ENCODE measurements around the gene DDN. TPM values are rescaled to one million over a fixed set of nuclear protein-coding genes. Genes with fewer than 3 reads are reported as not detected.
A peak's percentile ranks its signal among the peaks of the same experiment; 100 is the strongest.

Gene DDN
- total RNA-seq, 1 experiment from 2014 or later, result 3.5 TPM

DNA sequence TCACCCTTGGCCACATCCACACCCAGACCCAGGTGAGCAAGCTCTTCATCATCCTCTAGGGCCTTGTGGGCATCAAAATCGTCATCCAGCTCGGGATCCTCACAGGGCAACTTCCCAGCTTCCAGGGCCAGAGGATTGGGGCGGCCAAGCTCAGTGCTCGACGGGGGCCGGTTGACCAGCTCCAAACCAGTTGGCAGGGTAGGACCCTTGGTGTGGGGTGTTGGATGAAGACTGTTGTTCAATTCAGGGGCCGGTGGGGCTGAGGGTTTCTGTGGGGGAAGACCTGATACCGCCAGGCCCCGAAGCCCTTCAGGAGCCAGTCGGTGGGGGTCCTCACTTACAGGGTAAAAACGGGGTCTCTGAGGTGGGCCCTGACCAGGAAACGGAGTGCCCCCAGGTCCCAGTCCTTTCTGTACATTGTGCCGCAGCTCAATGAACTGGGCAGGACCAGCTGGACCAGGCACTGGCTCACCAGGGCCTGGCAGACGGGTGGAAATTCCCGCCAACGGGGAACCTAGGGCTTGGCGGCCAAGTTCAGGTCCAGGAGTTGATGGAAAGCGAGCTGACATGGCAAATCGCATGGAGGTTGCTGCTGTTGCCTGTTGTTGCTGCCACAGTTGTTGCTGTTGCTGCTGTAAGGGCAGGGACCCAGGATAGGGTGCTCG, 39.2 kb upstream of the DDN start:
- ChIA-PET POLR2A (ENCODE audit: unreplicated experiment) (no interaction called here), CTCF (no interaction called here)
- H3K4me1 ChIP-seq (ENCODE audit: insufficient read depth, low read length), result no peaks in the 10 kb centered on the region
- no peak overlapping the region for H2AFZ ChIP-seq (ENCODE audit: low read length)
- no peak overlapping the region for H3K9ac ChIP-seq (ENCODE audit: low read length)
- H3K27me3 ChIP-seq (ENCODE audit: low read length), result no peaks in the 10 kb centered on the region
- no peaks in the 10 kb centered on the region for H3F3A ChIP-seq (ENCODE audit: low read length, unreplicated experiment)
- TF ChIP-seq, protein P1, sequence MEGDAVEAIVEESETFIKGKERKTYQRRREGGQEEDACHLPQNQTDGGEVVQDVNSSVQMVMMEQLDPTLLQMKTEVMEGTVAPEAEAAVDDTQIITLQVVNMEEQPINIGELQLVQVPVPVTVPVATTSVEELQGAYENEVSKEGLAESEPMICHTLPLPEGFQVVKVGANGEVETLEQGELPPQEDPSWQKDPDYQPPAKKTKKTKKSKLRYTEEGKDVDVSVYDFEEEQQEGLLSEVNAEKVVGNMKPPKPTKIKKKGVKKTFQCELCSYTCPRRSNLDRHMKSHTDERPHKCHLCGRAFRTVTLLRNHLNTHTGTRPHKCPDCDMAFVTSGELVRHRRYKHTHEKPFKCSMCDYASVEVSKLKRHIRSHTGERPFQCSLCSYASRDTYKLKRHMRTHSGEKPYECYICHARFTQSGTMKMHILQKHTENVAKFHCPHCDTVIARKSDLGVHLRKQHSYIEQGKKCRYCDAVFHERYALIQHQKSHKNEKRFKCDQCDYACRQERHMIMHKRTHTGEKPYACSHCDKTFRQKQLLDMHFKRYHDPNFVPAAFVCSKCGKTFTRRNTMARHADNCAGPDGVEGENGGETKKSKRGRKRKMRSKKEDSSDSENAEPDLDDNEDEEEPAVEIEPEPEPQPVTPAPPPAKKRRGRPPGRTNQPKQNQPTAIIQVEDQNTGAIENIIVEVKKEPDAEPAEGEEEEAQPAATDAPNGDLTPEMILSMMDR (conservative IDR thresholded peaks at IDR 0.05; ENCODE audit: low read depth, low read length), result no peak
- TF ChIP-seq EZH2phosphoT487 (IDR thresholded peaks at IDR 0.05; ENCODE audit: borderline replicate concordance, low read length) (no peak), EZH2 (IDR thresholded peaks at IDR 0.05; ENCODE audit: low read length, unreplicated experiment) (no peak)
- no peak overlapping the region for H3K4me2 ChIP-seq (ENCODE audit: low read length)
- H4K20me1 ChIP-seq (ENCODE audit: low read length), result no peaks in the 10 kb centered on the region
- H3K36me3 ChIP-seq (ENCODE audit: low read depth, low read length), result peaks cover 73% of the 10 kb centered on the region
- H3K4me3 ChIP-seq (ENCODE audit: low read length), result no peak overlapping the region
- H3K27ac ChIP-seq (ENCODE audit: low read length), result no peak overlapping the region
- ATAC-seq (no peak), DNase-seq (no peak)
- H3K79me2 ChIP-seq (ENCODE audit: low read length), result no peaks in the 10 kb centered on the region
- no peaks in the 10 kb centered on the region for H3K9me3 ChIP-seq (ENCODE audit: low read length)
- no peaks in the 10 kb centered on the region for H3K9me2 ChIP-seq (replicated peaks; ENCODE audit: low read length)
- intact Hi-C loops (cut with micrococcal nuclease), result no loop called here
- BruUV-seq (replicated peaks), result no TSS peak

DNA sequence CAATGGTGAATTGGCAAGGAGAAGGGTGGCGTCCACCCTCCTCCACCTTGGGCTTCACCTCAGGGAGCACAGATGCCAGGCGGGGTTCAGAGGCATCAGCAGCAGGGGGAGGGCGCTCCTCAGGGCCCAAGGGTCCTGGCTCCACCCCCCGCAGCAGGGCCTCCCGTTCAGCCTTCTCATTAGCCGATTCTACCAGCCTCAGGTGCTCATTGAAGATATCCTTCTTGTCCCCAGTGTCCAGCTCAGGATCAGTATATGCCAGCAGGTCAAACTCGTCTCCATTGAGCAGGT, 38.7 kb upstream of the DDN start:
- H3K27ac ChIP-seq (ENCODE audit: low read length), result no peak overlapping the region
- H3K27me3 ChIP-seq (ENCODE audit: low read length), result no peaks in the 10 kb centered on the region
- no peak overlapping the region for H2AFZ ChIP-seq (ENCODE audit: low read length)
- no peak overlapping the region for H3K4me2 ChIP-seq (ENCODE audit: low read length)
- no peaks in the 10 kb centered on the region for H4K20me1 ChIP-seq (ENCODE audit: low read length)
- H3K36me3 ChIP-seq (ENCODE audit: low read depth, low read length), result peaks cover 70% of the 10 kb centered on the region
- ChIA-PET POLR2A (ENCODE audit: unreplicated experiment) (no interaction called here), CTCF (interaction anchor here (0.6 kb wide), 1 partner anchor 83 kb away, joined by 6 read pairs; no protein-coding TSS in a partner anchor)
- H3K9ac ChIP-seq (ENCODE audit: low read length), result no peak overlapping the region
- no peak for TF ChIP-seq EZH2 (IDR thresholded peaks at IDR 0.05; ENCODE audit: low read length, unreplicated experiment)
- TF ChIP-seq, protein P1 (conservative IDR thresholded peaks at IDR 0.05; ENCODE audit: low read depth, low read length), result no peak
- no peak for TF ChIP-seq EZH2phosphoT487 (IDR thresholded peaks at IDR 0.05; ENCODE audit: borderline replicate concordance, low read length)
- TSS peak; percentile 14 for BruUV-seq (replicated peaks)
- H3K9me2 ChIP-seq (replicated peaks; ENCODE audit: low read length), result no peaks in the 10 kb centered on the region
- ATAC-seq, result no peak
- no peaks in the 10 kb centered on the region for H3K4me1 ChIP-seq (ENCODE audit: insufficient read depth, low read length)
- H3K4me3 ChIP-seq (ENCODE audit: low read length), result no peak overlapping the region
- H3K9me3 ChIP-seq (ENCODE audit: low read length), result no peaks in the 10 kb centered on the region
- intact Hi-C loops (cut with micrococcal nuclease), result no loop called here
- H3F3A ChIP-seq (ENCODE audit: low read length, unreplicated experiment), result no peaks in the 10 kb centered on the region
- no peak for DNase-seq
- no peaks in the 10 kb centered on the region for H3K79me2 ChIP-seq (ENCODE audit: low read length)

DNA sequence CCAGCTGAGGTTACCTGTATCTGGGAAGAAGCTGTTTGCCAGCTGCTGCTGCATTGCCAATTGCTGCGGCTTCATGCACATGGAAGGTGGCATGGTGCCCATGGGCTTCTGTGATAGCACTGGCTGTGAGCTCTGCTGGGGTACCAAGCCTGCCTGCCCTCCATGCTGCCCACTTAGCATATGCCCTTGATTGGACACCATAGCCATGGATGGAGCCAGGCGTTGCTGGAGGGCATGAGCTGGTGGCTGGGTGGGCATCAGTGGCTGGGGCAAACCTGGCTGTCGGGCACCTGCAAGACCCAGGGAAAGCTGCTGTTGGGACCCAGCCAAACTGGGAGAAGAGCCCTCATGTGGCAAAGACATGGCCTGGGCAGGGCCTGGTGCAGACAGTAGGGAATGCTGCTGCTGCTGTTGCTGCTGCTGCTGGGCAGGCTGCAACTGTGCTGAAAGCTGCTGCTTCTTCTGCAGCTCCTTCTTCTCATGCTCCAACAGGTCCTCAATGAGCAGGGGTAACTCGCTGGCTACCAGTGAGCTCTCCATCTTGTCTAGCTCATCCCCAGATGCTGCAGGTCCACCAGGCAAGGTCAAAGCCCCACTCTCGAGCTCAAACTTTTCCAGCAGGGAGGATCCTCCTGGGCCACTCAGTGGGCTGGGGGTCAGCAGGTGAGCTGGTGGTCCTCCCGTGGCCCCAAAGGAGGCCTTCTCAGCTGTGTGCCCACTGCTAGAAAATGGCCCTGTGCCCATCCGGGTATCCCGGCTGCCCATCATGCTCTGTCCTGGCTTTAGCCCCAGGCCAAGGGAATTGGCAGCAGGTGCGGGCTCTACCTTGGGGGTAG, 38.2 kb upstream of the DDN start:
- H3K9me2 ChIP-seq (replicated peaks; ENCODE audit: low read length), result no peaks in the 10 kb centered on the region
- intact Hi-C loops (cut with micrococcal nuclease), result no loop called here
- CTCF ChIA-PET, result interaction anchor here (0.6 kb wide), 1 partner anchor 84 kb away, joined by 6 read pairs; no protein-coding TSS in a partner anchor

More for the DNA sequence above, 38.2 kb upstream of the DDN start:
- Histone ChIP-seq H3K4me3 (ENCODE audit: low read length) (no peak overlapping the region), H4K20me1 (ENCODE audit: low read length) (no peaks in the 10 kb centered on the region), H2AFZ (ENCODE audit: low read length) (no peak overlapping the region), H3F3A (ENCODE audit: low read length, unreplicated experiment) (no peaks in the 10 kb centered on the region), H3K27ac (ENCODE audit: low read length) (no peak overlapping the region), H3K4me1 (ENCODE audit: insufficient read depth, low read length) (no peaks in the 10 kb centered on the region), H3K9me3 (ENCODE audit: low read length) (no peaks in the 10 kb centered on the region), H3K27me3 (ENCODE audit: low read length) (no peaks in the 10 kb centered on the region), H3K9ac (ENCODE audit: low read length) (no peak overlapping the region), H3K36me3 (ENCODE audit: low read depth, low read length) (peaks cover 68% of the 10 kb centered on the region), H3K79me2 (ENCODE audit: low read length) (no peaks in the 10 kb centered on the region), H3K4me2 (ENCODE audit: low read length) (no peak overlapping the region)
- no peak for TF ChIP-seq EZH2 (IDR thresholded peaks at IDR 0.05; ENCODE audit: low read length, unreplicated experiment)
- TF ChIP-seq EZH2phosphoT487 (IDR thresholded peaks at IDR 0.05; ENCODE audit: borderline replicate concordance, low read length), result no peak
- TF ChIP-seq, protein P1 (conservative IDR thresholded peaks at IDR 0.05; ENCODE audit: low read depth, low read length), result no peak
- ATAC-seq (no peak), DNase-seq (no peak)
- BruUV-seq (replicated peaks), result no TSS peak
- POLR2A ChIA-PET (ENCODE audit: unreplicated experiment), result no interaction called here

Measured in PC-3 (cell line).